Mammary epithelial cell (primary cell): ENCODE results near the gene WWP2.

Experiments
- EZH2 ChIP-seq: IDR thresholded peaks from 2 replicates; pipeline ENCODE4 v1.6.1; 2012; ENCODE audit warnings: low read length, inconsistent platforms, borderline replicate concordance
- TF ChIP-seq, protein P1 (sequence below), 2 donors: IDR thresholded peaks in 1 of 2; conservative IDR thresholded peaks in 1 of 2; 2 replicates each; pipeline ENCODE4 v1.5.1; 2011 to 2012; ENCODE audit warnings: inconsistent platforms in 2 of 2, low read length in 2 of 2, mild to moderate bottlenecking in 2 of 2, control low read depth in 1 of 2, low read depth in 1 of 2; ENCODE audit not compliant: insufficient read depth in 1 of 2; ENCODE audit errors: extremely low read depth in 1 of 2

DNA sequence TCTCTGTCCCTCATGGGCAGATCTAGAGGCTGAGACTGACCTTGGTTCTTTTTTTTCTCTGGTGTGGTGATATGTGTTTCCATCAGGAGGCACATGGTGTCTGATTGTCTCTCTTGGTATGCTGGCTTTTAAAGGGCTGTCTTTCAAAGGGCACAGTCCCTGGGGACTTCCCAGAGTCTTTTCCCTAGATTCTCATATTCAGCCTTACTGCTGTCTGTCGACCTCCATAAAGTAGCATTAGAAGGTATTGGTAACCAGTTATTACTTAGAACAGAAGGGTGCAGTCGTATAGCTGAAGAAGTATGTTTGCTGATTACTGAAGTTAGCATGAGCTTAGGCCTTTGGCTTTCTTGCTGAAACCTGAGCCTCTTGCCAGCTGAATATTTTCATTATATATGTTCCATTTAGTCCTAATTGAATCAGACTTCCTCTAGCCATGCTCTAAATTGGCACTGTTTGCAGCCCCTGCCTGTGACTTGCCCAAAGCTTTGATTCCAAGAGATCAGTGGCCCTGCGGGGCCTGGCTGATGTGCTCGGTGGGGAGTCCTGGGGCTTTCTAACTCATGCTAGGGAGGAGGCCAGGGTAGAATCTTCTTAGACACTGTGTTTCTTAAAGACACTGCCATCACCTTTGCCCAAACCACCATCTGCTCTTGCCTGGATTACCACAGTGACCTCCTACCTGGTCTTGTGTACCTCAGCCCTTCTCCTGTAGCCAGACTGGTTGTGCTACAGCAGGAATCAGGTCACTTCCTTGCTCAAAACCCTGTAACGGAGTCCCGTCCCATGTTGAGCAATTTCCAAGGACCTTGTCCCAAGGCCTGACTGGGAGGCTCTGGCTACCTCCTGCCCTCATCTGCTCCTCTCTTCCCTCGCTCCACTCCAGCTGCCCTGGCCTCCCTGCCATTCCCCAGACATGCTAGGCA is 71.5 kb downstream of the WWP2 start:
- TF ChIP-seq, protein P1, sequence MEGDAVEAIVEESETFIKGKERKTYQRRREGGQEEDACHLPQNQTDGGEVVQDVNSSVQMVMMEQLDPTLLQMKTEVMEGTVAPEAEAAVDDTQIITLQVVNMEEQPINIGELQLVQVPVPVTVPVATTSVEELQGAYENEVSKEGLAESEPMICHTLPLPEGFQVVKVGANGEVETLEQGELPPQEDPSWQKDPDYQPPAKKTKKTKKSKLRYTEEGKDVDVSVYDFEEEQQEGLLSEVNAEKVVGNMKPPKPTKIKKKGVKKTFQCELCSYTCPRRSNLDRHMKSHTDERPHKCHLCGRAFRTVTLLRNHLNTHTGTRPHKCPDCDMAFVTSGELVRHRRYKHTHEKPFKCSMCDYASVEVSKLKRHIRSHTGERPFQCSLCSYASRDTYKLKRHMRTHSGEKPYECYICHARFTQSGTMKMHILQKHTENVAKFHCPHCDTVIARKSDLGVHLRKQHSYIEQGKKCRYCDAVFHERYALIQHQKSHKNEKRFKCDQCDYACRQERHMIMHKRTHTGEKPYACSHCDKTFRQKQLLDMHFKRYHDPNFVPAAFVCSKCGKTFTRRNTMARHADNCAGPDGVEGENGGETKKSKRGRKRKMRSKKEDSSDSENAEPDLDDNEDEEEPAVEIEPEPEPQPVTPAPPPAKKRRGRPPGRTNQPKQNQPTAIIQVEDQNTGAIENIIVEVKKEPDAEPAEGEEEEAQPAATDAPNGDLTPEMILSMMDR (conservative IDR thresholded peaks at IDR 0.05 in 1 of 2, IDR thresholded peaks at IDR 0.05 in 1 of 2; ENCODE audit: extremely low read depth in 1 of 2, insufficient read depth in 1 of 2, low read depth in 1 of 2, low read length in 2 of 2), result no peak
- TF ChIP-seq EZH2, result no peak
